ENCODE measurements around the gene DEPDC1. TPM values are rescaled to one million over a fixed set of nuclear protein-coding genes. Genes with fewer than 3 reads are reported as not detected.

Gene DEPDC1
- total RNA-seq, 1 experiment from 2014 or later = 41.7 TPM

GRCh38 chr1:68473060-68473459 lies 23.8 kb downstream of the DEPDC1 start:
- Mint-ChIP-seq H3K4me1 (ENCODE audit: low read depth, unreplicated experiment) (no peaks in the 10 kb centered on the region), H3K27me3 (ENCODE audit: unreplicated experiment) (no peaks in the 10 kb centered on the region), H3K27ac (ENCODE audit: unreplicated experiment) (no peak overlapping the region), H3K36me3 (ENCODE audit: insufficient read depth, unreplicated experiment) (no peaks in the 10 kb centered on the region), H3K9me3 (ENCODE audit: low read depth, unreplicated experiment) (no peaks in the 10 kb centered on the region), H3K4me3 (ENCODE audit: low read depth, unreplicated experiment) (no peak overlapping the region)
- no peak for TF ChIP-seq CTCF (IDR thresholded peaks at IDR 0.05; ENCODE audit: unreplicated experiment)
- CTCF ChIA-PET = interaction anchor here (0.6 kb wide), 1 partner anchor 109 kb away, joined by 3 read pairs; no protein-coding TSS in a partner anchor
- intact Hi-C loops (cut with micrococcal nuclease; ENCODE audit: unreplicated experiment) = no loop called here
- no peak for DNase-seq
- no TSS peak for BruUV-seq (replicated peaks)

- intact Hi-C loops (cut with micrococcal nuclease; ENCODE audit: unreplicated experiment) = loop anchor here (1.0 kb wide), 2 partner anchors 120 to 1264 kb away; no protein-coding TSS in a partner anchor
- CTCF ChIA-PET = interaction anchor here (1.0 to 1.1 kb wide), 3 partner anchors 118 to 1267 kb away, joined by 3 to 5 read pairs (median 4); no protein-coding TSS in a partner anchor
- no TSS peak for BruUV-seq (replicated peaks)
- peak; percentile 34 for TF ChIP-seq CTCF (IDR thresholded peaks at IDR 0.05; ENCODE audit: unreplicated experiment)
- peak; percentile 14 for DNase-seq
- Mint-ChIP-seq H3K27ac (ENCODE audit: unreplicated experiment) (no peak overlapping the region), H3K9me3 (ENCODE audit: low read depth, unreplicated experiment) (no peaks in the 10 kb centered on the region), H3K36me3 (ENCODE audit: insufficient read depth, unreplicated experiment) (no peaks in the 10 kb centered on the region), H3K4me3 (ENCODE audit: low read depth, unreplicated experiment) (no peak overlapping the region), H3K4me1 (ENCODE audit: low read depth, unreplicated experiment) (no peaks in the 10 kb centered on the region), H3K27me3 (ENCODE audit: unreplicated experiment) (no peaks in the 10 kb centered on the region)
These were observed 26.4 kb downstream of the DEPDC1 start for GRCh38 chr1:68470388-68470970.

GRCh38 chr1:68464891-68465290 lies 32.0 kb downstream of the DEPDC1 start:
- no peaks in the 10 kb centered on the region for H3K27me3 Mint-ChIP-seq (ENCODE audit: unreplicated experiment)
- H3K27ac Mint-ChIP-seq (ENCODE audit: unreplicated experiment) = no peak overlapping the region
- H3K4me3 Mint-ChIP-seq (ENCODE audit: low read depth, unreplicated experiment) = no peak overlapping the region
- BruUV-seq (replicated peaks) = no TSS peak
- intact Hi-C loops (cut with micrococcal nuclease; ENCODE audit: unreplicated experiment) = no loop called here
- no peak for DNase-seq
- no peaks in the 10 kb centered on the region for H3K4me1 Mint-ChIP-seq (ENCODE audit: low read depth, unreplicated experiment)
- CTCF ChIA-PET = no interaction called here
- peaks cover 4% of the 10 kb centered on the region for H3K9me3 Mint-ChIP-seq (ENCODE audit: low read depth, unreplicated experiment)
- no peak for TF ChIP-seq CTCF (IDR thresholded peaks at IDR 0.05; ENCODE audit: unreplicated experiment)
- no peaks in the 10 kb centered on the region for H3K36me3 Mint-ChIP-seq (ENCODE audit: insufficient read depth, unreplicated experiment)

GRCh38 chr1:68460935-68461334 lies 35.9 kb downstream of the DEPDC1 start:
- no peak for DNase-seq
- Mint-ChIP-seq H3K27me3 (ENCODE audit: unreplicated experiment) (no peaks in the 10 kb centered on the region), H3K4me3 (ENCODE audit: low read depth, unreplicated experiment) (no peak overlapping the region), H3K27ac (ENCODE audit: unreplicated experiment) (no peak overlapping the region), H3K4me1 (ENCODE audit: low read depth, unreplicated experiment) (no peaks in the 10 kb centered on the region), H3K9me3 (ENCODE audit: low read depth, unreplicated experiment) (peaks cover 4% of the 10 kb centered on the region), H3K36me3 (ENCODE audit: insufficient read depth, unreplicated experiment) (no peaks in the 10 kb centered on the region)
- intact Hi-C loops (cut with micrococcal nuclease; ENCODE audit: unreplicated experiment) = no loop called here
- TF ChIP-seq CTCF (IDR thresholded peaks at IDR 0.05; ENCODE audit: unreplicated experiment) = no peak
- CTCF ChIA-PET = no interaction called here
- no TSS peak for BruUV-seq (replicated peaks)

Measured in Calu3 (cell line).